Measurements from ENCODE around the gene ROBO1. TPM values are rescaled to one million over a fixed set of nuclear protein-coding genes. Genes with fewer than 3 reads are reported as not detected.

ROBO1 gene
- polyA plus RNA-seq, 1 donor (not counting 4 experiments of a cell fraction or from before 2014, with no cell fraction given), result 27.1 TPM

DNA sequence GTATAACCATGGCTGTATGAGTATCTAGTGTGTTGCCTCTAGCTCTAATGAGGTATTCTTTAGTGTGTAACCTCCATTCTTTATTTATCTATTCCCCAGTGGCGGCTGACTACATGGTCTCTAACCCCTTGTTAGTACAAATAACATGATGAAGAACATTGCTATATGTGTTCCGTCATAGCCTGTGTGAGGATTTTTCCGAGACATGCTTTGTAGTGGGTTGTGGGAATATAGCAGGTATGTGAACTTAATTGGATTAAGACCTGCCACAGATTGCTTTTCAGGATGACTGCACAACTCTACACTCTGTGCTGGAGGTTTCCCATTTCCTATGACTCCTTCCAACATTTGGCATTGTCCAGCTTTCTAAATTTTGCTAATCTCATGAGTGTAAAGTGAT lies 563.4 kb downstream of the ROBO1 start:
- no peaks in the 10 kb centered on the region for H3K27me3 ChIP-seq (ENCODE audit: control insufficient read depth, extremely low read depth, insufficient read depth, low read length)
- H3K9me1 ChIP-seq (ENCODE audit: control insufficient read depth, extremely low read depth, insufficient read depth, low read length), result no peaks in the 10 kb centered on the region
- FAIRE-seq (no peak), DNase-seq (ENCODE audit: low read depth, low spot score) (no peak)
- H3K9ac ChIP-seq (ENCODE audit: control insufficient read depth, extremely low read depth, insufficient read depth, low read length), result no peak overlapping the region
- TF ChIP-seq EZH2 (IDR thresholded peaks at IDR 0.05; ENCODE audit: low read length), result no peak
- TF ChIP-seq, protein P1, sequence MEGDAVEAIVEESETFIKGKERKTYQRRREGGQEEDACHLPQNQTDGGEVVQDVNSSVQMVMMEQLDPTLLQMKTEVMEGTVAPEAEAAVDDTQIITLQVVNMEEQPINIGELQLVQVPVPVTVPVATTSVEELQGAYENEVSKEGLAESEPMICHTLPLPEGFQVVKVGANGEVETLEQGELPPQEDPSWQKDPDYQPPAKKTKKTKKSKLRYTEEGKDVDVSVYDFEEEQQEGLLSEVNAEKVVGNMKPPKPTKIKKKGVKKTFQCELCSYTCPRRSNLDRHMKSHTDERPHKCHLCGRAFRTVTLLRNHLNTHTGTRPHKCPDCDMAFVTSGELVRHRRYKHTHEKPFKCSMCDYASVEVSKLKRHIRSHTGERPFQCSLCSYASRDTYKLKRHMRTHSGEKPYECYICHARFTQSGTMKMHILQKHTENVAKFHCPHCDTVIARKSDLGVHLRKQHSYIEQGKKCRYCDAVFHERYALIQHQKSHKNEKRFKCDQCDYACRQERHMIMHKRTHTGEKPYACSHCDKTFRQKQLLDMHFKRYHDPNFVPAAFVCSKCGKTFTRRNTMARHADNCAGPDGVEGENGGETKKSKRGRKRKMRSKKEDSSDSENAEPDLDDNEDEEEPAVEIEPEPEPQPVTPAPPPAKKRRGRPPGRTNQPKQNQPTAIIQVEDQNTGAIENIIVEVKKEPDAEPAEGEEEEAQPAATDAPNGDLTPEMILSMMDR (optimal IDR thresholded peaks at IDR 0.05 in 1 of 3, IDR thresholded peaks at IDR 0.05 in 1 of 3, conservative IDR thresholded peaks at IDR 0.05 in 1 of 3; ENCODE audit: extremely low read depth in 1 of 3, insufficient read depth in 2 of 3, low read length in 3 of 3), result no peak
- H3K36me3 ChIP-seq (ENCODE audit: control insufficient read depth in 2 of 2, extremely low read depth in 1 of 2, insufficient read depth in 2 of 2, low read length in 2 of 2), result no peaks in the 10 kb centered on the region
- no peaks in the 10 kb centered on the region for H3K79me2 ChIP-seq (ENCODE audit: control insufficient read depth, insufficient read depth, low read length)
- H2AFZ ChIP-seq (ENCODE audit: control insufficient read depth, low read length), result no peak overlapping the region
- dilution Hi-C loops (cut with MboI; ENCODE audit: extremely low pct_ligation_motif_present, low sequenced_read_pairs), result no loop called here
- no peak overlapping the region for H3K4me3 ChIP-seq (ENCODE audit: control insufficient read depth in 2 of 3, extremely low read depth in 1 of 3, insufficient read depth in 2 of 3, low read depth in 1 of 3, low read length in 3 of 3)
- H3K4me2 ChIP-seq (ENCODE audit: control insufficient read depth, extremely low read depth, insufficient read depth, low read depth, low read length), result no peak overlapping the region
- no peaks in the 10 kb centered on the region for H3K9me3 ChIP-seq (ENCODE audit: control insufficient read depth, low read depth, low read length)
- no peaks in the 10 kb centered on the region for H4K20me1 ChIP-seq (ENCODE audit: control insufficient read depth, extremely low read depth, insufficient read depth, low read length)
- no peaks in the 10 kb centered on the region for H3K4me1 ChIP-seq (ENCODE audit: control insufficient read depth, extremely low read depth, insufficient read depth, low read length)
- H3K27ac ChIP-seq (ENCODE audit: control insufficient read depth, insufficient read depth, low read length), result no peak overlapping the region

DNA sequence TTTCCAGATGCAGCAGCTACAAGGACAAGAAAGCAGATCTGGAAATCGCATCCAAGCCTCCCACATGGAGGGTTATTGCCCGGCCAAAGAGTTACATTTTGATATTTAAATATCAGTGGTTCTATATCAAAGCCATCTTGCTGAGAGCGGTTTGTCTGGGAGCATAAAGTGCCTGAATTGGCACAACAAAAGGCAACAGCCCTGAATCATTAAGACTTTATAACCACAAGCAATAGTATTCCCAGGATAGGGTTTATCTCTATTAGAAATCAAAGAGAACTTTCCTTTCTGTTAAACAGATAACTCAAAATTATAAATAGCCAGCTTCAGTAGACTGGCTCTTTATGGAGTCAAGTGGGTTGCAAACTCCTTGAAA lies 564.7 kb downstream of the ROBO1 start:
- Histone ChIP-seq H3K36me3 (ENCODE audit: control insufficient read depth in 2 of 2, extremely low read depth in 1 of 2, insufficient read depth in 2 of 2, low read length in 2 of 2) (no peaks in the 10 kb centered on the region), H3K27me3 (ENCODE audit: control insufficient read depth, extremely low read depth, insufficient read depth, low read length) (no peaks in the 10 kb centered on the region), H3K9me3 (ENCODE audit: control insufficient read depth, low read depth, low read length) (no peaks in the 10 kb centered on the region), H2AFZ (ENCODE audit: control insufficient read depth, low read length) (no peak overlapping the region), H3K9me1 (ENCODE audit: control insufficient read depth, extremely low read depth, insufficient read depth, low read length) (no peaks in the 10 kb centered on the region), H3K27ac (ENCODE audit: control insufficient read depth, insufficient read depth, low read length) (no peak overlapping the region), H3K79me2 (ENCODE audit: control insufficient read depth, insufficient read depth, low read length) (no peaks in the 10 kb centered on the region), H3K4me1 (ENCODE audit: control insufficient read depth, extremely low read depth, insufficient read depth, low read length) (no peaks in the 10 kb centered on the region), H3K4me2 (ENCODE audit: control insufficient read depth, extremely low read depth, insufficient read depth, low read depth, low read length) (no peak overlapping the region), H3K4me3 (ENCODE audit: control insufficient read depth in 2 of 3, extremely low read depth in 1 of 3, insufficient read depth in 2 of 3, low read depth in 1 of 3, low read length in 3 of 3) (no peak overlapping the region), H3K9ac (ENCODE audit: control insufficient read depth, extremely low read depth, insufficient read depth, low read length) (no peak overlapping the region), H4K20me1 (ENCODE audit: control insufficient read depth, extremely low read depth, insufficient read depth, low read length) (no peaks in the 10 kb centered on the region)
- TF ChIP-seq, protein P1 (optimal IDR thresholded peaks at IDR 0.05 in 1 of 3, IDR thresholded peaks at IDR 0.05 in 1 of 3, conservative IDR thresholded peaks at IDR 0.05 in 1 of 3; ENCODE audit: extremely low read depth in 1 of 3, insufficient read depth in 2 of 3, low read length in 3 of 3), result no peak
- TF ChIP-seq EZH2 (IDR thresholded peaks at IDR 0.05; ENCODE audit: low read length), result no peak
- DNase-seq (ENCODE audit: low read depth, low spot score) (no peak), FAIRE-seq (no peak)
- dilution Hi-C loops (cut with MboI; ENCODE audit: extremely low pct_ligation_motif_present, low sequenced_read_pairs), result no loop called here
